GM12865 (cell line): Measurements from ENCODE around the gene IMPA2.

ENCODE experiments used
- DNase-seq: peaks from one replicate; pipeline ENCODE4 v3.0.0; 2010; ENCODE audit warnings: low read depth
- H3K4me3 ChIP-seq: 2 replicates; pipeline ENCODE4 v1.5.1; 2011; ENCODE audit warnings: mild to moderate bottlenecking, low read depth, low read length, control low read depth
- TF ChIP-seq, protein P1 (sequence below): IDR thresholded peaks from 2 replicates; pipeline ENCODE4 v1.5.1; 2011; ENCODE audit warnings: low read length, control low read depth, low read depth, inconsistent platforms; ENCODE audit not compliant: insufficient read depth; ENCODE audit errors: missing control alignments

IMPA2 gene

GRCh38 chr18:12030670-12031069 is 49.4 kb downstream of the IMPA2 start:
- H3K4me3 ChIP-seq = no peak overlapping the region
- TF ChIP-seq, protein P1, sequence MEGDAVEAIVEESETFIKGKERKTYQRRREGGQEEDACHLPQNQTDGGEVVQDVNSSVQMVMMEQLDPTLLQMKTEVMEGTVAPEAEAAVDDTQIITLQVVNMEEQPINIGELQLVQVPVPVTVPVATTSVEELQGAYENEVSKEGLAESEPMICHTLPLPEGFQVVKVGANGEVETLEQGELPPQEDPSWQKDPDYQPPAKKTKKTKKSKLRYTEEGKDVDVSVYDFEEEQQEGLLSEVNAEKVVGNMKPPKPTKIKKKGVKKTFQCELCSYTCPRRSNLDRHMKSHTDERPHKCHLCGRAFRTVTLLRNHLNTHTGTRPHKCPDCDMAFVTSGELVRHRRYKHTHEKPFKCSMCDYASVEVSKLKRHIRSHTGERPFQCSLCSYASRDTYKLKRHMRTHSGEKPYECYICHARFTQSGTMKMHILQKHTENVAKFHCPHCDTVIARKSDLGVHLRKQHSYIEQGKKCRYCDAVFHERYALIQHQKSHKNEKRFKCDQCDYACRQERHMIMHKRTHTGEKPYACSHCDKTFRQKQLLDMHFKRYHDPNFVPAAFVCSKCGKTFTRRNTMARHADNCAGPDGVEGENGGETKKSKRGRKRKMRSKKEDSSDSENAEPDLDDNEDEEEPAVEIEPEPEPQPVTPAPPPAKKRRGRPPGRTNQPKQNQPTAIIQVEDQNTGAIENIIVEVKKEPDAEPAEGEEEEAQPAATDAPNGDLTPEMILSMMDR = no peak
- DNase-seq = no peak

- H3K4me3 ChIP-seq = no peak overlapping the region
- no peak for DNase-seq
- TF ChIP-seq, protein P1 = no peak
Measured at GRCh38 chr18:12031181-12031580, 49.9 kb downstream of the IMPA2 start.

DNA sequence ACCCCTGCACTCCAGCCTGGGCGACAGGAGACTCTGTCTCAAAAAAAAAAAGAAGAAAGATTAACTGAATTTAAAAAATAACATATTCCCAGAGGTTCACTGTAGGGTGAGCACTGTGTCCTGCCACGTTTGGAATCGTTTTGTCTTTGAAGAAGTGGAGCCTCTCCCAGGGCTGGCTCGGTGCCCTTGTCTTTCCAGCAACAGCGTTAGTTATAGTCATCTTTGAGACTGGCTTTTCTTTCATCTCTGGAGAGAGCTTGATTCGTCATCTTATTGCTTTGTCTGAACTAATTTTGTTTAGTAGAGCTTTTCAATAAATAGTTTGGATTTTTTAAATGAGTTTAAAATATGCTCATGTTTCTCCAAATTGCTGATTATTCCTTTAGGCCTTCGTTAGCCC is 50.5 kb downstream of the IMPA2 start:
- TF ChIP-seq, protein P1 = no peak
- no peak for DNase-seq
- H3K4me3 ChIP-seq = no peak overlapping the region

- DNase-seq = no peak
- H3K4me3 ChIP-seq = no peak overlapping the region
- TF ChIP-seq, protein P1 = no peak
Measured at GRCh38 chr18:12032786-12033642, 51.7 kb downstream of the IMPA2 start.

- H3K4me3 ChIP-seq = no peak overlapping the region
- DNase-seq = no peak
- TF ChIP-seq, protein P1 = no peak
Measured at GRCh38 chr18:12033643-12034025, 52.3 kb downstream of the IMPA2 start.

GRCh38 chr18:12034241-12035100 is 53.2 kb downstream of the IMPA2 start:
- DNase-seq = no peak
- no peak overlapping the region for H3K4me3 ChIP-seq
- TF ChIP-seq, protein P1 = no peak
